ENCODE measurements around the gene EHD1.

DNA sequence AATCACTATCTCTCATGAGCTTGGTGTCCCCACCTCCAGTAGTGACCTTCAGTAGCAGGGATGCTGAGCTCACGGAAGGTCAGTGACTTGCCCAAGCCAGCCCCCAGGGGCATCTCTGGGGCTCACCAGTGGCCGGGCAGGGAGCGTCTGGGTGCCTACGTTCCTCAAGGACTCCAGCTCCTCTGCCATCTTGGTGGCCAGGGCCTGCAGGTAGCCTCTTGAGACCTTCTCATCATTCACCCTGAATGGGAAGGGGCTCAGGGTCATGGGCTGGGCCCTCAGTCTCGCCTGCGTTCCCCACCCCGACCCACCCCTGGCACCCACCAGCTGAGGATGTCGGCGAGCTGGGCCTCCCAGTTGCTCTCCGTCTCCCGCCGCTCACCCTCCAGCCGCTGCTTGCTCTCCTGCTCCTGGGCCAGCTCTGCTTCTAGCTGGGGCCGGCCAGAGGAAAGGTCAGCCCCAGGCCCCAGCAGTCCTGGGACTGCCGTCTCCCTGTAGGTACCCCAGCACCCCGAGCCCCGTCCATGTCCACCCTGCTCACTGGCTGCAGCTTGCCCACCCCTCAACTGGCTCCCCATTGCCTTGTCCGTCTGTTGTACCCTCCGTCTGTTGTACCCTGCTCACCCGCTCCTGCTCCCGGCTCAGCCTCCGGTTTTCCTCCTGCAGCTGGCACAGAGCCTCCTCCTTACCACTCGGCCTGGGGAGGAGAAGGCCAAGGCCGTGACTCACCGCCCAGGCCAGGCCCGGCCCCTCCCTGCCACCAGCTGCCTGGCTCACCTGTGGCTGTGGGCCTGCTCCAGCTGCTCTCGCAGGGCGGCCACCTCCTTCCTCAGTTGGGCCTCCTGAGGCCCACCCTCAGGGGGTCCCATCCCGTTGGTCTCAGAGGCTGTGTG, 43.5 kb downstream of the EHD1 start:
- no peak for TF ChIP-seq POLR2AphosphoS5 (IDR thresholded peaks at IDR 0.05)
- TF ChIP-seq, protein P1, sequence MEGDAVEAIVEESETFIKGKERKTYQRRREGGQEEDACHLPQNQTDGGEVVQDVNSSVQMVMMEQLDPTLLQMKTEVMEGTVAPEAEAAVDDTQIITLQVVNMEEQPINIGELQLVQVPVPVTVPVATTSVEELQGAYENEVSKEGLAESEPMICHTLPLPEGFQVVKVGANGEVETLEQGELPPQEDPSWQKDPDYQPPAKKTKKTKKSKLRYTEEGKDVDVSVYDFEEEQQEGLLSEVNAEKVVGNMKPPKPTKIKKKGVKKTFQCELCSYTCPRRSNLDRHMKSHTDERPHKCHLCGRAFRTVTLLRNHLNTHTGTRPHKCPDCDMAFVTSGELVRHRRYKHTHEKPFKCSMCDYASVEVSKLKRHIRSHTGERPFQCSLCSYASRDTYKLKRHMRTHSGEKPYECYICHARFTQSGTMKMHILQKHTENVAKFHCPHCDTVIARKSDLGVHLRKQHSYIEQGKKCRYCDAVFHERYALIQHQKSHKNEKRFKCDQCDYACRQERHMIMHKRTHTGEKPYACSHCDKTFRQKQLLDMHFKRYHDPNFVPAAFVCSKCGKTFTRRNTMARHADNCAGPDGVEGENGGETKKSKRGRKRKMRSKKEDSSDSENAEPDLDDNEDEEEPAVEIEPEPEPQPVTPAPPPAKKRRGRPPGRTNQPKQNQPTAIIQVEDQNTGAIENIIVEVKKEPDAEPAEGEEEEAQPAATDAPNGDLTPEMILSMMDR (IDR thresholded peaks at IDR 0.05 in 8 of 11, conservative IDR thresholded peaks at IDR 0.05 in 3 of 11) = no peak
- TF ChIP-seq POLR2A (IDR thresholded peaks at IDR 0.05) = no peak
